H1 (cell line): ENCODE measurements around the gene FARP2. TPM values are rescaled to one million over a fixed set of nuclear protein-coding genes. Genes with fewer than 3 reads are reported as not detected.

Experiments used
- CTCF ChIA-PET: fragments of 300-600 bp; sonication (Branson Sonifier 250); formaldehyde crosslinking; loops from one replicate; lab custom pipeline; 2021; ENCODE audit not compliant: partially characterized antibody; lab: Charles Lee
- POLR2A ChIA-PET: fragments of 300-600 bp; sonication (Branson Sonifier 250); formaldehyde crosslinking; loops from one replicate; lab custom pipeline; 2021; ENCODE audit warnings: inconsistent platforms; ENCODE audit not compliant: partially characterized antibody; lab: Charles Lee
- DNase-seq, 2 experiments: peaks; one replicate each; pipeline versions ENCODE4 v3.0.0 to v3.0.0-alpha.2; 2010 to 2022; ENCODE audit warnings: low spot score in 2 of 2, low read depth in 1 of 2, mixed read lengths in 1 of 2
- FAIRE-seq: peaks from 2 replicates; lab custom pipeline; 2011; peaks lifted over from hg19 to GRCh38; lab: Jason Lieb, UNC
- H2AFZ ChIP-seq: 2 replicates; pipeline ENCODE4 v1.8.1; 2012; ENCODE audit warnings: low read length, inconsistent platforms
- H2AK5ac ChIP-seq: 2 replicates; pipeline ENCODE4 v1.6.1; 2013; ENCODE audit warnings: low read depth, low read length
- H2BK120ac ChIP-seq: replicated peaks from 2 replicates; pipeline ENCODE3; 2013; ENCODE audit warnings: low read depth, low read length, inconsistent platforms
- H2BK12ac ChIP-seq: 2 replicates; pipeline ENCODE4 v1.6.1; 2013; ENCODE audit warnings: low read depth, low read length
- H2BK15ac ChIP-seq: 2 replicates; pipeline ENCODE4 v1.6.1; 2013; ENCODE audit warnings: low read length
- H2BK20ac ChIP-seq: 2 replicates; pipeline ENCODE4 v1.6.1; 2013; ENCODE audit warnings: low read length
- H2BK5ac ChIP-seq: 2 replicates; pipeline ENCODE4 v1.6.1; 2013; ENCODE audit warnings: low read depth, low read length
- H3K14ac ChIP-seq: 2 replicates; pipeline ENCODE4 v1.6.1; 2013; ENCODE audit warnings: inconsistent platforms; ENCODE audit not compliant: insufficient read length
- H3K18ac ChIP-seq: 2 replicates; pipeline ENCODE4 v1.6.1; 2013; ENCODE audit warnings: low read length; ENCODE audit errors: extremely low read depth
- H3K23ac ChIP-seq: 2 replicates; pipeline ENCODE4 v1.6.1; 2013; ENCODE audit warnings: inconsistent platforms; ENCODE audit not compliant: insufficient read length
- H3K23me2 ChIP-seq: 2 replicates; pipeline ENCODE4 v1.6.1; 2013; ENCODE audit warnings: low read depth, low read length
- H3K27ac ChIP-seq: 2 replicates; pipeline ENCODE4 v1.6.1; 2011; ENCODE audit warnings: low read depth, low read length, inconsistent platforms
- H3K27me3 ChIP-seq, 4 experiments: replicated peaks in 1 of 4; 1 replicate in 1 of 4; 2 replicates in 3 of 4; pipeline versions ENCODE4 v1.6.1 to v1.8.1; 2011 to 2013; ENCODE audit warnings: low read length in 3 of 4, mild to moderate bottlenecking in 3 of 4, inconsistent platforms in 2 of 4, mixed read lengths in 2 of 4, moderate library complexity in 1 of 4; ENCODE audit not compliant: control insufficient read depth in 3 of 4, insufficient read depth in 3 of 4; ENCODE audit errors: extremely low read depth in 1 of 4
- H3K36me3 ChIP-seq, 4 experiments: 2 replicates each; pipeline versions ENCODE4 v1.6.1 to v1.8.1; 2011 to 2013; ENCODE audit warnings: mild to moderate bottlenecking in 4 of 4, low read length in 3 of 4, moderate library complexity in 2 of 4, control low read depth in 1 of 4, inconsistent platforms in 1 of 4; ENCODE audit not compliant: insufficient read depth in 4 of 4, control insufficient read depth in 2 of 4
- H3K4ac ChIP-seq: replicated peaks from 2 replicates; pipeline ENCODE3; 2013; ENCODE audit warnings: low read length, low read depth, mixed read lengths, inconsistent platforms; ENCODE audit not compliant: insufficient read length
- H3K4me1 ChIP-seq, 4 experiments: replicated peaks in 1 of 4; 1 replicate in 1 of 4; 2 replicates in 3 of 4; pipeline versions ENCODE4 v1.6.1 to v1.8.1; 2011 to 2013; ENCODE audit warnings: low read length in 3 of 4, inconsistent platforms in 2 of 4, mixed read lengths in 1 of 4; ENCODE audit not compliant: insufficient read depth in 4 of 4, control insufficient read depth in 3 of 4
- H3K4me2 ChIP-seq, 2 experiments: 2 replicates each; pipeline versions ENCODE4 v1.6.1 to v1.8.1; 2011 to 2013; ENCODE audit warnings: low read depth in 2 of 2, low read length in 2 of 2, control low read depth in 1 of 2, inconsistent platforms in 1 of 2, mild to moderate bottlenecking in 1 of 2; ENCODE audit not compliant: insufficient read depth in 1 of 2
- H3K4me3 ChIP-seq, 4 experiments: fragments of 200-600, 300-600 bp in 1 of 4; sonication (generic), shearing (Covaris generic), sonication (Bioruptor Twin) in 1 of 4; 2 replicates each; pipeline versions ENCODE4 v1.5.1 to v1.8.1; 2011 to 2016; ENCODE audit warnings: low read length in 4 of 4, low read depth in 3 of 4, control low read depth in 2 of 4, inconsistent platforms in 2 of 4, mild to moderate bottlenecking in 2 of 4, mixed read lengths in 1 of 4, moderate library complexity in 1 of 4; ENCODE audit not compliant: insufficient read depth in 2 of 4; ENCODE audit errors: extremely low read depth in 1 of 4
- H3K56ac ChIP-seq: replicated peaks from 2 replicates; pipeline ENCODE3; 2013; ENCODE audit warnings: low read depth, mild to moderate bottlenecking, mixed read lengths, low read length, inconsistent platforms; ENCODE audit not compliant: insufficient read length
- H3K79me1 ChIP-seq: 2 replicates; pipeline ENCODE4 v1.6.1; 2013; ENCODE audit warnings: low read depth, low read length, control low read depth
- H3K79me2 ChIP-seq, 2 experiments: 2 replicates each; pipeline versions ENCODE4 v1.6.1 to v1.8.1; 2012 to 2013; ENCODE audit warnings: low read length in 2 of 2, mild to moderate bottlenecking in 2 of 2, inconsistent platforms in 1 of 2; ENCODE audit not compliant: insufficient read depth in 2 of 2, control insufficient read depth in 1 of 2
- H3K9ac ChIP-seq, 4 experiments: replicated peaks in 1 of 4; 1 replicate in 1 of 4; 2 replicates in 3 of 4; pipeline versions ENCODE4 v1.6.1 to v1.8.1; 2011 to 2013; ENCODE audit warnings: low read depth in 3 of 4, low read length in 3 of 4, control low read depth in 2 of 4, mild to moderate bottlenecking in 2 of 4, moderate library complexity in 2 of 4, inconsistent platforms in 1 of 4; ENCODE audit errors: extremely low read depth in 1 of 4
- H3K9me3 ChIP-seq, 2 experiments: 2 replicates each; pipeline versions ENCODE4 v1.6.1 to v1.8.1; 2012 to 2013; ENCODE audit warnings: mild to moderate bottlenecking in 2 of 2, moderate library complexity in 2 of 2, control low read depth in 1 of 2, inconsistent platforms in 1 of 2, low read depth in 1 of 2, low read length in 1 of 2, mixed read lengths in 1 of 2; ENCODE audit not compliant: insufficient read depth in 2 of 2
- H4K20me1 ChIP-seq, 2 experiments: replicated peaks in 1 of 2; 2 replicates each; pipeline versions ENCODE3 to v1.8.1; 2011 to 2013; ENCODE audit warnings: inconsistent platforms in 2 of 2, low read length in 2 of 2, mild to moderate bottlenecking in 1 of 2; ENCODE audit not compliant: insufficient read depth in 2 of 2, control insufficient read depth in 1 of 2
- H4K5ac ChIP-seq: 2 replicates; pipeline ENCODE4 v1.6.1; 2013; ENCODE audit warnings: low read length, low read depth, mixed read lengths, inconsistent platforms; ENCODE audit not compliant: insufficient read length
- H4K8ac ChIP-seq: 2 replicates; pipeline ENCODE4 v1.8.0; 2013; ENCODE audit warnings: mild to moderate bottlenecking, moderate library complexity, low read length, inconsistent platforms; ENCODE audit not compliant: insufficient read depth; ENCODE audit errors: extremely low read depth
- H4K91ac ChIP-seq: replicated peaks from 2 replicates; pipeline ENCODE3; 2013; ENCODE audit warnings: low read length, mixed read lengths, inconsistent platforms; ENCODE audit not compliant: insufficient read length
- KDM4A ChIP-seq: IDR thresholded peaks from one replicate; pipeline ENCODE4 v1.7.1; 2012; ENCODE audit warnings: low read depth, mild to moderate bottlenecking, moderate library complexity, low read length, inconsistent platforms; ENCODE audit not compliant: severe bottlenecking
- TAF1 ChIP-seq: IDR thresholded peaks from 2 replicates; pipeline ENCODE4 v1.6.1; 2011; ENCODE audit warnings: mild to moderate bottlenecking, low read depth, low read length
- WGBS, 2 experiments: shearing (Covaris generic) in 1 of 2; methylation state at CpG; one replicate each; pipeline versions ENCODE4 v1.1.6 to v1.1.7; 2013 to 2015; ENCODE audit warnings: low lambda C conversion rate in 2 of 2, mixed read lengths in 2 of 2, inconsistent platforms in 1 of 2, low coverage in 1 of 2, missing lambda C conversion rate in 1 of 2; ENCODE audit not compliant: insufficient replicate concordance in 2 of 2, insufficient coverage in 1 of 2, insufficient read length in 1 of 2; ENCODE audit errors: extremely low coverage in 1 of 2, missing lambda C conversion rate in 1 of 2; 5-methylcytosine and 5-hydroxymethylcytosine counted together
- polyA plus RNA-seq, 7 experiments: library from polyadenylated mRNA; depleted of rRNA in 3 of 7; stranded (reverse) in 5 of 7; unstranded in 2 of 7; fragments of >200 nt in 5 of 7; fragments of 200-250 nt in 2 of 7; gene quantifications; 1 replicate in 5 of 7; 2 replicates in 1 of 7; 4 replicates in 1 of 7; pipeline versions ENCODE4 v1.2.1 to v1.2.3, GENCODE V29; 2011 to 2013; ENCODE audit warnings: missing spikeins in 2 of 7, mixed read lengths in 2 of 7
- total RNA-seq: library from RNA; stranded (reverse); fragmentation: NEBNext Ultra II Directional; extraction: Animal tissue kit (Norgen Biotek cat#: 25700); gene quantifications from 2 replicates; pipeline ENCODE4 v1.2.1, GENCODE V29; 2021
- TF ChIP-seq, protein P1 (sequence below): IDR thresholded peaks from 2 replicates; pipeline ENCODE4 v1.6.1; 2012; ENCODE audit warnings: low read length, inconsistent platforms
- TF ChIP-seq, protein P2 (sequence below): IDR thresholded peaks from 2 replicates; pipeline ENCODE4 v1.6.1; 2012; ENCODE audit warnings: inconsistent platforms

FARP2 gene
- total and polyA plus RNA-seq, 2 of the 8 experiments (the other 6 are each of a cell fraction or from before 2014, with no cell fraction given) = 12.4 to 33.4 TPM

DNA sequence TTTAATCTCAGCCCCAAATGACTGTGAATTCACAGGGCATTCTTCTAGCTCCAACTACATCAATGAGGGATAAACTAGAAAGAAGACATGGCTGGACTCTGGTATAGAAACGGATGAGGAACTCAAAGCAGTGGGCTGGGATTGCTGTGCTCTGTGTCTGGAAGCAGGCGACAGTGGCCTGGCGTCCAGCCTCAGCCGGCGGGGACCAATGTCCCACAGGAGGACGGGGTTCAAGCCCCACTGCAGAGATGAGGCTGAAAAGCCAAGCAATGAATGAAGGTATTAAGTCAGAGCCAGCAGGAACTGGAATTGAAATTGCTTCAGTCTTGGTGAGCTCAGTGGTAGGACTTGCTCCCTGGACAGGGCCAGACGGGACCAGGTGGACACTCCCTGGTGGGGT, 178.2 kb downstream of the FARP2 start:
- Histone ChIP-seq H2BK12ac (no peak overlapping the region), H3K27ac (no peak overlapping the region), H3K4me3 (no peak overlapping the region), H2BK15ac (no peak overlapping the region), H2BK5ac (no peak overlapping the region), H3K79me1 (no peaks in the 10 kb centered on the region), H3K14ac (no peak overlapping the region), H3K36me3 (no peaks in the 10 kb centered on the region), H3K56ac (no peak overlapping the region), H3K27me3 (no peaks in the 10 kb centered on the region), H3K18ac (no peak overlapping the region), H4K20me1 (no peaks in the 10 kb centered on the region), H3K79me2 (no peaks in the 10 kb centered on the region), H2BK120ac (no peak overlapping the region), H4K8ac (peak overlapping the region; percentile 35; the same call in 1 of the 2 replicates)
- FAIRE-seq (no peak), DNase-seq (no peak)
- WGBS, 2 experiments = 87% methylated on average over 7 of the region's 7 CpGs; no CpG with 5 or more reads in 1 of the 2 experiments
- CTCF ChIA-PET = no interaction called here
- no peak for TF ChIP-seq KDM4A
- TF ChIP-seq TAF1 = no peak
- TF ChIP-seq, protein P1, sequence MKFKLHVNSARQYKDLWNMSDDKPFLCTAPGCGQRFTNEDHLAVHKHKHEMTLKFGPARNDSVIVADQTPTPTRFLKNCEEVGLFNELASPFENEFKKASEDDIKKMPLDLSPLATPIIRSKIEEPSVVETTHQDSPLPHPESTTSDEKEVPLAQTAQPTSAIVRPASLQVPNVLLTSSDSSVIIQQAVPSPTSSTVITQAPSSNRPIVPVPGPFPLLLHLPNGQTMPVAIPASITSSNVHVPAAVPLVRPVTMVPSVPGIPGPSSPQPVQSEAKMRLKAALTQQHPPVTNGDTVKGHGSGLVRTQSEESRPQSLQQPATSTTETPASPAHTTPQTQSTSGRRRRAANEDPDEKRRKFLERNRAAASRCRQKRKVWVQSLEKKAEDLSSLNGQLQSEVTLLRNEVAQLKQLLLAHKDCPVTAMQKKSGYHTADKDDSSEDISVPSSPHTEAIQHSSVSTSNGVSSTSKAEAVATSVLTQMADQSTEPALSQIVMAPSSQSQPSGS = no peak
- TF ChIP-seq, protein P2, sequence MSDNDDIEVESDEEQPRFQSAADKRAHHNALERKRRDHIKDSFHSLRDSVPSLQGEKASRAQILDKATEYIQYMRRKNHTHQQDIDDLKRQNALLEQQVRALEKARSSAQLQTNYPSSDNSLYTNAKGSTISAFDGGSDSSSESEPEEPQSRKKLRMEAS = no peak
- TF ChIP-seq, all 59 proteins: peak for 0
- Histone ChIP-seq H3K4me2 (no peak overlapping the region), H2AK5ac (no peak overlapping the region), H3K4ac (no peak overlapping the region), H4K91ac (no peak overlapping the region), H3K23me2 (no peaks in the 10 kb centered on the region), H3K23ac (no peak overlapping the region), H3K9me3 (no peaks in the 10 kb centered on the region), H2BK20ac (no peak overlapping the region), H3K9ac (no peak overlapping the region), H4K5ac (no peak overlapping the region), H3K4me1 (no peaks in the 10 kb centered on the region; a peak in 1 of 7 replicates), H2AFZ (no peak overlapping the region)
- POLR2A ChIA-PET = interaction anchor here (1.6 kb wide), 1 partner anchor 23 kb away, joined by 3 read pairs; no protein-coding TSS in a partner anchor
